Brain microvascular endothelial cell (primary cell): ENCODE results near the gene CCDC138.

Source experiments
- DNase-seq: peaks from one replicate; pipeline ENCODE4 v3.0.0-alpha.2; 2020
- H3K27ac ChIP-seq: fragments of 250-450 bp; sonication (Bioruptor Pico); 2 replicates; pipeline ENCODE4 v1.5.1; 2020; ENCODE audit warnings: mild to moderate bottlenecking, moderate library complexity
- H3K27me3 ChIP-seq: fragments of 250-450 bp; sonication (Bioruptor Pico); replicated peaks from 2 replicates; pipeline ENCODE4 v1.5.1; 2020; ENCODE audit warnings: mild to moderate bottlenecking
- H3K36me3 ChIP-seq: fragments of 250-450 bp; sonication (Bioruptor Pico); replicated peaks from 2 replicates; pipeline ENCODE4 v1.5.1; 2020; ENCODE audit warnings: mild to moderate bottlenecking
- H3K4me3 ChIP-seq: 2 replicates; pipeline ENCODE4 v1.5.1; 2011; ENCODE audit warnings: low read depth, mild to moderate bottlenecking, control low read depth, low read length, moderate library complexity
- in situ Hi-C: cut with HindIII; loops from 2 replicates; pipeline ENCODE4 v1.10.0; 2017; ENCODE audit warnings: low sequenced_read_pairs, low pct_ligation_motif_present
- TF ChIP-seq, protein P1 (sequence below): IDR thresholded peaks from 2 replicates; pipeline ENCODE4 v1.5.1; 2011; ENCODE audit warnings: low read depth, mild to moderate bottlenecking, moderate library complexity, low read length, control low read depth, inconsistent platforms; ENCODE audit errors: missing control alignments

Gene CCDC138

GRCh38 chr2:108870069-108870644 is 83.6 kb downstream of the CCDC138 start:
- TF ChIP-seq, protein P1, sequence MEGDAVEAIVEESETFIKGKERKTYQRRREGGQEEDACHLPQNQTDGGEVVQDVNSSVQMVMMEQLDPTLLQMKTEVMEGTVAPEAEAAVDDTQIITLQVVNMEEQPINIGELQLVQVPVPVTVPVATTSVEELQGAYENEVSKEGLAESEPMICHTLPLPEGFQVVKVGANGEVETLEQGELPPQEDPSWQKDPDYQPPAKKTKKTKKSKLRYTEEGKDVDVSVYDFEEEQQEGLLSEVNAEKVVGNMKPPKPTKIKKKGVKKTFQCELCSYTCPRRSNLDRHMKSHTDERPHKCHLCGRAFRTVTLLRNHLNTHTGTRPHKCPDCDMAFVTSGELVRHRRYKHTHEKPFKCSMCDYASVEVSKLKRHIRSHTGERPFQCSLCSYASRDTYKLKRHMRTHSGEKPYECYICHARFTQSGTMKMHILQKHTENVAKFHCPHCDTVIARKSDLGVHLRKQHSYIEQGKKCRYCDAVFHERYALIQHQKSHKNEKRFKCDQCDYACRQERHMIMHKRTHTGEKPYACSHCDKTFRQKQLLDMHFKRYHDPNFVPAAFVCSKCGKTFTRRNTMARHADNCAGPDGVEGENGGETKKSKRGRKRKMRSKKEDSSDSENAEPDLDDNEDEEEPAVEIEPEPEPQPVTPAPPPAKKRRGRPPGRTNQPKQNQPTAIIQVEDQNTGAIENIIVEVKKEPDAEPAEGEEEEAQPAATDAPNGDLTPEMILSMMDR: no peak
- in situ Hi-C loops: no loop called here
- no peak for DNase-seq
- no peaks in the 10 kb centered on the region for H3K27me3 ChIP-seq
- no peaks in the 10 kb centered on the region for H3K36me3 ChIP-seq
- no peak overlapping the region for H3K4me3 ChIP-seq
- no peak overlapping the region for H3K27ac ChIP-seq

GRCh38 chr2:108877506-108877905 is 90.9 kb downstream of the CCDC138 start:
- Histone ChIP-seq H3K27ac (no peak overlapping the region), H3K27me3 (no peaks in the 10 kb centered on the region), H3K36me3 (no peaks in the 10 kb centered on the region), H3K4me3 (no peak overlapping the region)
- in situ Hi-C loops: no loop called here
- no peak for DNase-seq
- TF ChIP-seq, protein P1: no peak

- no peak overlapping the region for H3K27ac ChIP-seq
- in situ Hi-C loops: no loop called here
- TF ChIP-seq, protein P1: no peak
- no peak overlapping the region for H3K4me3 ChIP-seq
- no peaks in the 10 kb centered on the region for H3K36me3 ChIP-seq
- no peak for DNase-seq
- H3K27me3 ChIP-seq: no peaks in the 10 kb centered on the region
These were observed 91.7 kb downstream of the CCDC138 start for GRCh38 chr2:108878276-108878675.

DNA sequence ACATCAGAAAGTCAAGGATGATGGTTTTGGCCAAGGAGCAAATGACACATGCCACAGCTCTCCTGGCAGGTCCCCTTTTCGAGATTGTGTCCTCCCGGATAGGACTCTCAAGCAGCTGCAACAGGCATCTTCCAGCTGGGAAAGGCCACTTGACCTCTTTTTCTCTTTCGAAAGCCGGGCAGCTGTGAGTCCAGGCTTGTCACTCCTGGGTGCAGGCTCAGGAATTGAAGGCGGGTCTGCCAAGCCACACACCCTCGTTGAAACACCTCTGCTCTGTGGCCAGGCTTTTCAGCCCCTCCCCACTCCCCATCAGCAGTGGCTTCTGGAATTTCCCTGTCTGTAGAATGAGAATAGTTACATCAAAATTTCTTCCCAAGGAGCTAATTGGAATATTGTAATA is 98.0 kb downstream of the CCDC138 start:
- Histone ChIP-seq H3K36me3 (no peaks in the 10 kb centered on the region), H3K27me3 (no peaks in the 10 kb centered on the region), H3K4me3 (no peak overlapping the region), H3K27ac (no peak overlapping the region)
- in situ Hi-C loops: no loop called here
- TF ChIP-seq, protein P1: no peak
- DNase-seq: no peak

- Histone ChIP-seq H3K27me3 (no peaks in the 10 kb centered on the region), H3K4me3 (no peak overlapping the region), H3K27ac (no peak overlapping the region), H3K36me3 (no peaks in the 10 kb centered on the region)
- DNase-seq: no peak
- in situ Hi-C loops: no loop called here
- TF ChIP-seq, protein P1: no peak
These were observed 103.3 kb downstream of the CCDC138 start for GRCh38 chr2:108889907-108890306.

DNA sequence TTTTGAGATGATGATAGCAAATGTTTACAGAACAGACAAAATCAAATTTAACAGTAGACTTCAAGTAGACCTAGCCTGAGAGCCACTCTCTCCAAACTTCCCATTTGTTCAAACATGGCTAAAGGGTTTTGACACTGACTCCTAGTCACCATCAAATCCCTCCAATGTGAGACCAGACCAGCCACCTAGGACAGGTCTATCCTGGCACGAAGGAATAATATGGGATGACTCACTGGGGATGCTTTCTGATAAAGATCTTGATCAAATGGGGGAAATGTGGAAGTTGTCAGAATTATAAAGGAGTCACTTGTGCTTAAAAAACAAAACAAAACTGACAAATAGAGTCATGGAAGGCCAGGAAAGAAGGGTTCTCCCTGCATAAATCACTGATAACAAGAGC is 106.7 kb downstream of the CCDC138 start:
- in situ Hi-C loops: no loop called here
- TF ChIP-seq, protein P1: no peak
- H3K4me3 ChIP-seq: no peak overlapping the region
- no peaks in the 10 kb centered on the region for H3K36me3 ChIP-seq
- H3K27me3 ChIP-seq: no peaks in the 10 kb centered on the region
- no peak for DNase-seq
- H3K27ac ChIP-seq: no peak overlapping the region
